ENCODE data around the gene RETREG2. TPM values are rescaled to one million over a fixed set of nuclear protein-coding genes. Genes with fewer than 3 reads are reported as not detected.

RETREG2 gene
- total RNA-seq, 4 donors from 2014 or later: 18.2 to 216 (median 74.9) TPM

- Histone ChIP-seq H3K9me3 (no peaks in the 10 kb centered on the region), H3K36me3 (no peaks in the 10 kb centered on the region), H3K4me3 (peak overlapping the region; percentile 85 to 92), H3K27me3 (no peaks in the 10 kb centered on the region), H3K27ac (peak overlapping the region; percentile 96 to 99), H3K4me1 (peaks cover 0 to 7% of the 10 kb centered on the region in 2 donors)
- intact Hi-C loops (cut with DNase I; ENCODE audit: low total_unique reads): no loop called here
- TF ChIP-seq, protein P1, sequence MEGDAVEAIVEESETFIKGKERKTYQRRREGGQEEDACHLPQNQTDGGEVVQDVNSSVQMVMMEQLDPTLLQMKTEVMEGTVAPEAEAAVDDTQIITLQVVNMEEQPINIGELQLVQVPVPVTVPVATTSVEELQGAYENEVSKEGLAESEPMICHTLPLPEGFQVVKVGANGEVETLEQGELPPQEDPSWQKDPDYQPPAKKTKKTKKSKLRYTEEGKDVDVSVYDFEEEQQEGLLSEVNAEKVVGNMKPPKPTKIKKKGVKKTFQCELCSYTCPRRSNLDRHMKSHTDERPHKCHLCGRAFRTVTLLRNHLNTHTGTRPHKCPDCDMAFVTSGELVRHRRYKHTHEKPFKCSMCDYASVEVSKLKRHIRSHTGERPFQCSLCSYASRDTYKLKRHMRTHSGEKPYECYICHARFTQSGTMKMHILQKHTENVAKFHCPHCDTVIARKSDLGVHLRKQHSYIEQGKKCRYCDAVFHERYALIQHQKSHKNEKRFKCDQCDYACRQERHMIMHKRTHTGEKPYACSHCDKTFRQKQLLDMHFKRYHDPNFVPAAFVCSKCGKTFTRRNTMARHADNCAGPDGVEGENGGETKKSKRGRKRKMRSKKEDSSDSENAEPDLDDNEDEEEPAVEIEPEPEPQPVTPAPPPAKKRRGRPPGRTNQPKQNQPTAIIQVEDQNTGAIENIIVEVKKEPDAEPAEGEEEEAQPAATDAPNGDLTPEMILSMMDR (IDR thresholded peaks at IDR 0.05): no peak
- TF ChIP-seq POLR2A (IDR thresholded peaks at IDR 0.05): no peak
- no peak for DNase-seq
Measured at GRCh38 chr2:219207134-219207883, 29.2 kb downstream of the RETREG2 start.

DNA sequence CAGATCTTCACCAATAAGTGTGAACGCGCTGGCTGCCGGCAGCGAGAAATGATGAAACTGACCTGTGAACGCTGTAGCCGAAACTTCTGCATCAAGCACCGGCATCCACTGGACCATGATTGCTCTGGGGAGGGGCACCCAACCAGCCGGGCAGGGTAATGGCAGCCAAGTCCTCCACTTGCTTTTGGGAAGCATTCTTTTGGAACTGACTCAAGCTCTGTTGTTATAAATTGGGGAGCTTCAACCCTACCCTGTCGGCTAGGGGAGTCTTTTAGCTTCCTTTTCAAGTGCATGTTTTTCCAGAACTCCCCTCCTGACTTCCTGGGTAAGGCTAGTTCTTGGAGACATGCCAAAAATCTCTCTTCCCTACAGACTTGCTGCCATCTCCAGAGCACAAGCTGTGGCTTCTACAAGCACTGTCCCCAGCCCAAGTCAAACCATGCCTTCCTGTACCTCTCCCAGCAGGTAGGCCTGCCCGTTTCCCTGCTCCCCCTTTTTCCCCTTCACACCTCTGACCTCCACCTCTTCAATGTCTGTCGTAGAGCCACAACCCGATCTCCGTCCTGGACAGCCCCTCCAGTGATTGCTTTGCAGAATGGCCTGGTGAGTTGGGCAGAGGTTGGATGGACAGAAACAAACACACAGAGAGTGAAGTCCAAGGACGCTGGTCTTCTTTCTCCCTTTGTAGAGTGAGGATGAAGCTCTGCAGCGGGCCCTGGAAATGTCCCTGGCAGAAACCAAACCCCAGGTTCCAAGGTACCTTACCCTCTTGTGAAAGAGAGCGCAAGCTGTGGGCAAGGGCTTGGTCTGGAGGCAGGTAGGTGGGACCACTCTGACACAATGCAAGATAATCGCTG lies 30.0 kb downstream of the RETREG2 start:
- Histone ChIP-seq H3K9me3 (no peaks in the 10 kb centered on the region), H3K36me3 (no peaks in the 10 kb centered on the region), H3K27ac (peak overlapping the region; percentile 96 to 99), H3K4me1 (peaks cover 0 to 7% of the 10 kb centered on the region in 2 donors), H3K27me3 (no peaks in the 10 kb centered on the region), H3K4me3 (no peak overlapping the region)
- TF ChIP-seq, protein P1 (IDR thresholded peaks at IDR 0.05): no peak
- TF ChIP-seq POLR2A (IDR thresholded peaks at IDR 0.05): no peak
- no peak for DNase-seq
- intact Hi-C loops (cut with DNase I; ENCODE audit: low total_unique reads): no loop called here

GRCh38 chr2:219209236-219210195 lies 31.4 kb downstream of the RETREG2 start:
- Histone ChIP-seq H3K9me3 (no peaks in the 10 kb centered on the region), H3K27me3 (no peaks in the 10 kb centered on the region), H3K27ac (no peak overlapping the region), H3K36me3 (no peaks in the 10 kb centered on the region), H3K4me3 (no peak overlapping the region), H3K4me1 (peaks cover 0 to 7% of the 10 kb centered on the region in 2 donors)
- DNase-seq: no peak
- intact Hi-C loops (cut with DNase I; ENCODE audit: low total_unique reads): no loop called here
- TF ChIP-seq, protein P1 (IDR thresholded peaks at IDR 0.05): no peak
- no peak for TF ChIP-seq POLR2A (IDR thresholded peaks at IDR 0.05)

GRCh38 chr2:219210196-219210885 lies 32.3 kb downstream of the RETREG2 start:
- intact Hi-C loops (cut with DNase I; ENCODE audit: low total_unique reads): no loop called here
- H3K36me3 ChIP-seq: no peaks in the 10 kb centered on the region
- peaks cover 0 to 7% of the 10 kb centered on the region in 2 donors for H3K4me1 ChIP-seq
- H3K27ac ChIP-seq: no peak overlapping the region
- no peak for DNase-seq
- H3K4me3 ChIP-seq: no peak overlapping the region
- no peaks in the 10 kb centered on the region for H3K9me3 ChIP-seq
- TF ChIP-seq POLR2A (IDR thresholded peaks at IDR 0.05): no peak
- TF ChIP-seq, protein P1 (IDR thresholded peaks at IDR 0.05): no peak
- H3K27me3 ChIP-seq: no peaks in the 10 kb centered on the region

All from uterus (tissue), 4 donors.